ENCODE measurements around the gene COL25A1.
"Not testable (repeated sequence)": the region's sequence is repeated elsewhere in the genome, so short reads cannot be mapped to it uniquely, and the experiment has no call there.

Gene COL25A1

DNA sequence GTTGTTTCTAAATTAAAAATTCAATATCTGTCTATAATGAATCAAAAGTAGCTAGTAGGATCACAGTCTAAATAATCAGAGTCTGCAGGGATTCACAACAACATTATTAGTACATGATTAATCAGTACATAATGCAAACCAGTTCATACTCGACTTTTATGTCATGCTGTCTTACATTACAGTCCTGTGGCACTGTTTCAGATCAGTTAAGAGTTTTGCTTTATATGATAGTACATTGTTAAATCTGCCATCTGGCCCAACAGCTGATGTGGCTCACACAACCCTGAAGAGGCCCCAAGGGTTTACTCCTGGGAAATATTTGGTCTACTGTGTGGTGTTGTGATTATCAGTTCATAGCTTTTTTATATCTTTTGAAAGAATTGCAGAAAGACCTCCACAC is 292.5 kb downstream of the COL25A1 start:
- DNase-seq = no peak

DNA sequence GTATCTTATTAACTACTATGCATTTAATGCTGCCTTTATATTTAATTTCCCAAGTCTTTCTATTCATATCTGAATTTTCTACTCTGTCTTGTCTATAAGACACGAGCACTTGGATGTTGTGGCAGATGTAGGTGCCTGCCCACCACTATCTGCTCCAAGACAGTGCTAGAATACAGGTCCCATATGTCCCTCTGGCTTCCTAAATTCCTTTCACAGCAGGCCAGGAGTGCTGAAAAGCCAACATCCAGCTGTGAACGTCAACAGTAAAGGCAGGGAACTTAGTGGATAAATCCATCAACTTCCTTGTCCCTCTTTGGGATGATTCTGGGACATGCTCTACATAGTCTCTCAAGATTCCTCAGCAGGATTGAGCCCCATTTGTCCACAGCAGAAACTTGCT is 294.5 kb downstream of the COL25A1 start:
- no peak for DNase-seq

DNA sequence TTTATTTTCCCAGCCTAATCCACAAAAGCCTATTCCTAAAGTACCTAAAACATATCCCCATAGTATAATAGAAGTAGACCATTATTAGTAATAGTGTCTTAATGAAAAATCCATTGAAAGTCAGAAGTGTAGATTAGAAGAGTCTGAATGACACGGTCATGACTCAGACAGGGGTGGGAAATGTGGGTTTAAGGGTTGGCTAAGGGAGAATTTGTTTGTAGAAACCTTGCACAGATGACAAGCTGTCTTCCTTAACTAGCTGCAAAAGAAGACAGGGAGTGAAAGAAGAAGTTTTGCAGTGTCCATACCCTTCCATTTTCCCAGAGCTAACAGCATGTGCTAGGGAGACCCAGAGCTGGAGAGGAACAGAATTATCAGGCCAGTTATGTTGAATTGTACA is 296.9 kb downstream of the COL25A1 start:
- DNase-seq = no peak

DNA sequence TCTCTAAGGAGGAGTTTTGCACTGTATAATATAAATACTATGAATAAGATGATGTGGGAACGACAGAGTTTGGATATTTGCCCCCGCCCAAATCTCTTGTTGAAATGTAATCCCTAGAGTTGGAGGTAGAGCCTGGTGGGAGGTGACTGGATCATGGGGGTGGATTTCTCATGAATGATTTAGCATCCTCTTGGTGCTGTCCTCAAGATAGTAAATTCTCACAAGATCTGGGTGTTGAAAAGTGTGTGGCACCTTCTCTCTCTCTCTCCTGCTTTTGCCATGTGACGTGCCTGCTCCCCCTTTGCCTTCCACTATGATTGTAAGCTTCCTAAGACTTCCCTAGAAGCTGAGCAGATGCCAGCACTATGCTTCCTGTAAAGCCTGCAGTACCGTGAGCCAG is 298.0 kb downstream of the COL25A1 start:
- no peak for DNase-seq

DNA sequence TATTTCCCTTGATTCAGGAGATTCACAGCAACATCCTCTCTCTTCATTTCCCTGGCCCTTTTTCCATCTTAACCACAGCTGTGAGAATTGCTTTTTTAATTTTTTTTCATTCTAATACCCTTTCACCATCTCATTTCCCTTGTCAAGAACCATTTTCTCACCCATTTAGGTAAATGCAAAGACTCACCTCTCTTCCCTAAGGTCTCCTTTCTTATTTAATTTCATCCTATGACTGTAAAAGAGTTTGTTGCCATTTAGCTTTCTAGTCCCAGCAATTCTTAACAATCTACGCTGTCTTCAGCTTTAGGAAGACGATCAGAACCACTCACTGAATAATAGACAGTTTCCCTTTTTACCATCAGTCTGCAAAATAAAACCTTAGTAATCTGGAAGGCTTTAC is 298.5 kb downstream of the COL25A1 start:
- no peak for DNase-seq

DNA sequence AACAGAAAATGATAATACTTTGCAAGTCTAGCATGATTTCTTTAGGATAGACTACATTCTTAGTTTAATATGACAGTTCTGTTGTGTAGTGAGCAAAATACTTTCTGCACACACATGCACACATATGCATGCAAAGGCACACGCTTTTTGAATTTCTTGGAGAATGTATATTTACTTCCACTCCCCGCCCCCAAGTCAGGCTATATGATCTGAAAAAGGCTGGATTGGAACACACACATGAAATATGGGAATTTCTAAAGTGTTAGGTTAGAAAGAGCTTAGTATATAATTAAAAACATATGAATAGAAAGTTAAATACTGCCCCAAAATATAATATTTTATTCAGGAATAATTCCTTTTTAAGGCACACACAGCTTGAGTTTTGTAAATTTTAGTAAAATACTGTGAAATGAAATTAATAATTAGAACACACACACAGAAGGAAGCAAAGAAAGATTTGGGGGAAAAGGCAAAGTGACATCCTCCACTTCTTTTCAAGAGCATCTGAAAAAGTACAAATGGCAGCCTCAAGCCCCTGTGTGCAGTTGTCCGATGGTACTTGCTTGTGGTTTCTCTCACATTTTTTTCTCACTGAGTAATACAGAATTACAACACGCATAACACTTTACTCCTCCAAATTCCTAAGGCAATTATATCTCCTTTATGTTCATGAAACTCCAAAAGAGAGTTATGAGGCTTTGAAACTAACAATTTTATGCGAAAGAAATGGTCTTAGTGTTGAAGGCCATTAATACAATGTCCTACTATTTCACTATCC is 310.7 kb downstream of the COL25A1 start:
- no peak for DNase-seq

DNA sequence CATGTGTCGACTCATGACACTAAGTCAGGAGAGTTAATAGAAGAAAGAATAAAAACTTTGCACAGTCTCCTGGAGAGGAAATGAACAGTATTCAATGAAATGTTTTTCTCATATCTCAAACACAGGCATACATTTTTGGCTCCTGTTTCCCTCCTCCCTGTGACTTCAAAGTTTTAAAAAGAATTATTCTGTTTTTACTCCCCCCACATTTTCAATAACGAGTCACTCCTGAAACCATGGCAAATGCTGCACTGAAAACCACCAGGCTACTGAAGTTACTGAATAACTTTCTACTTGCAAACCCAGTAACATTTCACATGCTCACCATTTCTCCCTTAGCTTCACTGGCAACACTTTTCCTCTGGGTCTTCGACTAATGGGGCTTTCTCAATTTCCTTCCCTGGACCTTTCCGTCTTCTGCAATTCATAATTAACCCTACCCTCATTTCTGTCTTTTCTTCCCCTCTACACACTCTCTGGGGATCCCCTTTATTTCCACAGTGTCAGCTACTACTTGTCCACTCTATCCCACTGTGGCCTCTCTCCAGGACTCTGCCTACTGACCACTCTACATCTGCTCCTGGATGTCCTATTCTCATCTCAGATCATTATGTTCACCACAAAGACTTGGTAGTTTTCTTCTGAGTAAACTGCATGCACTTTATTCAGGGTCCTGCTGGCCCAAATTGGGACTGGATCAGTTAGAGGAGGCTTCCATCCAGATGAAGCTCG is 313.8 kb downstream of the COL25A1 start:
- DNase-seq = no peak

DNA sequence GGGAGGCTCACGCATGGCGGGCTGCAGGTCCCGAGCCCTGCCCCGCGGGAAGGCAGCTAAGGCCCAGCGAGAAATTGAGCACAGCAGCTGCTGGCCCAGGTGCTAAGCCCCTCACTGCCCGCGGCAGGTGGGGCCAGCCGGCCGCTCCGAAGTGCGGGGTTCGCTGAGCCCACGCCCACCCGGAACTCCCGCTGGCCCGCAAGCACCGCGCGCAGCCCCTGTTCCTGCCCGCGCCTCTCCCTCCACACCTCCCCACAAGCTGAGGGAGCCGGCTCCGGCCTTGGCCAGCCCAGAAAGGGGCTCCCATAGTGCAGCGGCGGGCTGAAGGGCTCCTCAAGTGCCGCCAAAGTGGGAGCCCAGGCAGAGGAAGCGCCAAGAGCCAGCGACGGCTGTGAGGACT is 318.0 kb downstream of the COL25A1 start:
- not testable (repeated sequence) for DNase-seq

DNA sequence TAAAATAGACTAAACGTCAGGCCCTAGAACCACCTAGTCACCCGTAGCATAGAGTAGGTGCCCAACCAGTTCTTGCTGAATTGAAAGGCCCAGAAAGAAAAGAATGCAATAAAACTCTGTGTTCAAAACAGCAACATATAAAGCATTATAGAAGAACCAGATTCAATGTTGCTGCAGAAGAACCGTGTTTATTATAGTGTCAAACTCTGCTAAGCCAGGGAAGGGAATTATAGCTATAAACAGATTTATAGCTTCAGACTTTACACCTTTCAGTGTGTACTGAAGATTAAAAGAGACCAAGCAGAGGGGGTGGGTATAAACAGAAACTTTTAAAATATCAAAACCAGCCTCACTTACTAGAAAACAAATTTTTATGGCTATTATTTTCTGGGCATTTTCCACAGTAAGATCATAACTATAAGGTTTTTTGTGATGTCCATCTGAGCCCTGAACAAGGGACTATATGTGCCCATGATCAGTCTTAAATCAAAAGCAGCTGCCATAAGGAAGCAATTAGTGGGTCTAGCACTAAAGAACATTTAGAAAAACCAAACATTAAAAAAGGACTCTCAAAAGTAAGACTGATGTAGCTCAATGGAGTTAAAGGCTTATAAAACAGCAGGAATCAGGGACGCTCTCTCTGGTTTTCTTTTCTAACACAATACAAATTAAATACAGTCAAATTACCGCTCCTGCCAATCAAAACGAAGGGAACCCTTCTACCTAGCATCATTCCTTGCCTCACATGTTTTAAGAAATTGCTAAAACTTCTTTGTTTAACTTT is 319.9 kb downstream of the COL25A1 start:
- no peak for DNase-seq

DNA sequence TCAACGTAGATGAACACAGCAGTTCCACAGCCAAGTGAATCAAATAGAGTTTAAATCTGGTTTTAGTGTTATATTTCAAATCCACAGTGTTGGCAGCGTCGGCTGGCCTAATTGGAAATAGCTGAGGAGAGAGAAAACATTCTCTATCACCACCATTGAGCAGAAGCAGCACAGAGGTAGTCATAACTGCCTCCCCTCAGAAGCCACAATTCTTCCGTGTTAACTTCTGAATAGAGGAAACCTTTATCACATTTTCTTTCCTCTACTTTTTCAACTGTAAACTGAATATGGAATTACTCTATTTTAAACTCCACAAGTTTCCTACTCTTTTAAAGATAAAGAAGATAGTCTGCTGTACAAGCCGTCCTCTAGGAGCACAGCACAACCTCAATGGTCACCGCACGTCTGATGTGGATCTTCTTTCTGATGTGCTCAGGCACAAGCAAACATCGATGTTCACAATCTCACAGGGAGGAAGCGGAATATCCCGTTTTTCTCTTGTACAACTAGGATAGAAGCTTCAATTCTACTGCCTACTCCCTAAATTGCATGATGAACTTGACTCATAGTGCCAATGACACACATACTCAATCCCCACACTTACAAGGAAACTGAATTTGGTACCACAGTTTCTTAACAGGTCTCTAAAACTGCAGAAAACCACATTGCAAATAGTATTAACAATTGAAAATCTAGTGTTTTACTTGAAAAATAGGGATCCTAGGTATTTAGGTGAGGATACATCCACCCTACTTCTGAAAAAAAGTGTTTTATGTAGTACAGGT is 321.8 kb downstream of the COL25A1 start:
- DNase-seq = no peak

DNA sequence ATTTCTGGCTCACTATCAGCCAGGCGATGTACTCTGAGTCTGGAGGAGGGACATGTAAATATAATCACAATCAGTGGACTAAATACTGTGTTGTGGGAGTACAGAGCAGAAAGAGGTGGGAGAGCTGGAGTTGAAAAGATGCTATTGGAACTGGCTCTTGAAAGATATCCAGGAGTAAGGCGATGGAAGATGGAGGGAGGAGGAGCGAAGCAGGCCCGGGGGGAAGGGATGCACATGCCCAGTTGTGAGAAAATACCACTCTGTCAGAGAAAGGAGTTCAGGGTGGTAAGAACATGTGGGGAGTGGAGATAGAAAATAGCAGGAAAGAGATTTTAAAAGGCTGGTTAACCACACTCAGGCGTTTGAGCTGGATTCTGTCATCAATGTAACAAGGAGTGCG is 322.7 kb downstream of the COL25A1 start:
- DNase-seq = no peak

DNA sequence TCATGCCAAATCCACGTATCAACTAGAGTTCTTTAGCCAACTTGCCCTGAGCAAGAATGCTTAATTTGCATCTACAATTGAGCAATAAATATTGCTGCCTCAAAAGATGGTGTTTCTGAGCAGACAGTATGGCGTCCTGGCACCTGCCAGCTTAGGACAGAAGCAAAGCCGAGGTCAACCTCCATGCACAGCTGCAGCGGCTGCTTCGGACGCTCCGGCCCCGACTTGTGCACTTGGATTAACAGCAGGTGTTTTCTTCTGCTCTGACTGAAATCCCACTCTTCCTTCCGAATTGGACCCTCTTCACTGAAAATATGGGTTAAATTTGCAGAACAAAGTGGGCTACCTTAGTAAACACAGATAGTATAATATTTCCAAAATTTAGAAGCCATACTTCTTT is 324.4 kb downstream of the COL25A1 start:
- DNase-seq = no peak

DNA sequence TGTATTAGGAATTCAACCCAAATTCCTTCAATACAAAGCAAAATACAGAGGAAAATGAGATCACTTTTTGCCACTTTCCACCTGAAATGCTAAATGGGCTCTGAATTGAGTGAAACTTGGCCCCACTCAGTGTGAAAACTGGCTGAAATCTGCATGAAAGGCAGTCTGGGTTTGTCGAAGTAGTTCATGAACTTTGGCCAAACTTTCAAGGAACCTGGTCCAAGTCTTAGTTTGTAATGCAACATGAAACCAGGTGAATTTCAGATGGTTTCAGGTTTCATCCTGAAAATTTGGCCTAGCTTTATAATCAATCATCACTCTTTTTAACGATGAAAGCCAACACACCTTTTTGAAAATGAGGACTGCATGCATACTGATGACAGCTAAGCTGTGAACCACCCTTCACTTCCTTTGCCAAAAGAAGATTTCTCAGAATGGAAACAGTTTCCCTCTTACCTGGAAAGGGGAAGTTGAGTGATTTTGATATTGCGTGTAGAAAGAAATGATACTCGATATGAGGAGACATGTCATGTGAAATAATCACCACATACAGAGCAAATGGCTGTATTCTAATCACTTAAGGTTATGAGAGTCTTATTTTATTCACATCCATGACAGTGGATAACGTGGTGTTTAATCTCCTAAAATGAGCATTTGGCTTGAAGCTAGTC is 329.7 kb downstream of the COL25A1 start:
- DNase-seq = no peak

DNA sequence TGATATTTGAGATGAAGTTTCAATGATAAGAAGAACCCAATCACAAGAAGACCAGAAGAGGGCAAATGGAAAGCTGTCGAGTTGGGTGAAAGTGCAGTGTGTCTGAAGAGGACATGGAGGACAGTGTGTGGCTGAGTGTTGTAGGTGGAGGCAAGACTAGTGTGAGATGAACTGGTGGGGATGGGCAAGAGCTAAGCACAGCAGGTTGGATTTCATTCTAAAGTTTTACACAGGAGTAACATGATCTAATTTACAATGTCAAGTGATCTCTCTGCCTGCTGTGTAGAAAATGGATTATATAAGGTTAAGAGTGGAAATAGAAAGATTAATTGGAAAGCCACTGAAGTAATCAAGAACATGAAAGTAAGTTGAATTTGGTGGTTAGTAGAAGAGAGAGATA is 331.0 kb downstream of the COL25A1 start:
- no peak for DNase-seq

DNA sequence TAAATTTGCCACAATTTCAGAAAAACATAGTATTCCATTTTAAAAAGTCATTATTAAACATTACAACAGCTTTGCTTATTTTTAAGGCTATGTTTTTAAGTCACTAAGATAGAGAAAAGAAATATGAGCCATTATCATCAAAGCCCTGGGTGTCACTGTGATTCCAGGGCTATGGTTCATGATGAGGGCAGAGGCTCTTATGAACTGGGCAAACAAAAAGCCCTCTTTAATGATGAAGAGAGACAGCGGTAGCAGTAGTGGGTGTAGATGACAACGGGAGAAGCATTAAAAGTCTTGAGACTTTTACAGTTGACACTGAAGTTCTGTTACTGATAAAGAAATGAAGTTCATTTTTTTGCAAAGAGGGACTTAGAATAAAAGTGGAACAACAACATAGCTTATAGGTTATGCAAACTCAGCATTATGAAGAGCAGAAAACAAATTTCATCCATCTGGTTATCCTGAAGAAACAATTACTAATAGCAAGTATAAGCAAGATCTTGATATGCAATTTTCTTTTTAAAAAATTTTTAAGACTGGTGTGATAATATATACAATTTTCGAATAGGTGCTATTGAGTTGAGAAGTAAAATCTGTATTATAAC is 336.9 kb downstream of the COL25A1 start:
- no peak for DNase-seq

DNA sequence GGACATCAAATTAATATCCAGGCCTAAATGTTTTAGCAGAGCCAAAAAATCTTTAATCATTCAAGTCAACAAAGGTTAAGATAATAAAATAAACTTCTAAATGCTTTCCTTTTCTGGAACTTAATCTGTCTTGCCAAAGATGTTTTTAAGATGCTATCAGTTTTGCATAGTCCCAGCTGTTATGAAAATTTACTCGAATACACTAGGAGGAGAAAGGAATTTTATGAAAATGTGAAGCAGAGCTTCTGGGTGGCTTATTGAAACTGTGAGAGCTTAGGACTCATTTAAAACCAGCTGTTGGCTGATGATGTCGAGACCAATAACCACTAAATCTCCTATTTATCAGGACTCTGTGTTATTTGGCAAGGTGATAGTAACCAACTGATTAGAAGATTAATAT is 337.4 kb downstream of the COL25A1 start:
- DNase-seq = no peak

DNA sequence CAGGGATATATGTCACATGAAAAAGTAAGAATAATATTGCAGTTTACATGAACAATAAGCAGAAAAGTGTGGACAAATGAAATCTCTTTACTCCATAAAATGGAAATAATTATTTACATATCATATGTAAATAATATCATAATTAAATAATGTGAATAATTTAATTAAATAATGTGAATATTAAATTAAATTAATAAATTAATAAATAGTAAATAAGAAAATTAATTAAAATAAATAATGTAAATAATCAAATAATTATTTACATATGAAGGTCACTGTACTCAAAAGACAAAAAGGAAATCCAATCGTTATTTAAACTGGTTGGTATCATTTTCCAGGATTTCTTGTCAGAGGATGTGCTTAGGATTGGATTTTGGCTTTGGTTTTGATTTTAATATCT is 338.5 kb downstream of the COL25A1 start:
- DNase-seq = no peak

DNA sequence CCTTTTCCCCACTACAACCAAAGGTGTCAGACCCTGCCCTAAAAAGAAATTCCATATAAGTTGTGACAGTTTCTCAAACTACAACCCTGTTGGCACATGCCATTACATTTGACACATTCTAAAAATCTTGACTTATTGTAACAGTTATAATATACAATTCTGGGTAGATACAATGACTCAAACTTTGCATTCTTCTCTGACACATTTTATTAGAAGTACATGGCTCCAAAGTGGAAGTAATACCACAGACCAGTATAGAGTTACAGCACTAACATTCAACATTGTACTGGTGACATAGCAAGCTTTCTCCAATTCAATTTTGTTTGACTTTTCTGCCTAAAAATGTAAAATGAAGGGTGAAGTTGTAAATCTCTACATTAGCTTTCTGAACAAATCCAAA is 343.0 kb downstream of the COL25A1 start:
- DNase-seq = no peak

DNA sequence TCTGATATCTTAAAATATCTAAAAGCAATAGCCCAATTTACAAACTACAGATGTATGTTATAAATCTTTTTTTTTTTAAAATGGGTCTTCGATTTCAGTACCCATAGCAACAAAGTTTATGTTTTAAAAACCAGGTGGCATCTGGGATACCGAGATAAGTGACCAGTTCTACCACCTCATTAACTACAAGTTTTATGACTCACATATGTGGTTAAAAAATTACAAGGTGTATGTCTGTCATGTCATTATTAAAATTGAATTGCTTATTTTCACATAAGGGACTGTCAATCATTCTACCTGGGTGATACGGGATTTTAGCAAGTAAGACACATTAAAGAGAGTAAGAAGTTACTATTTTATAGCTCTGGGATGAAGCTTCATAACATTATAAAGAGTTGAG is 347.6 kb downstream of the COL25A1 start:
- DNase-seq = no peak

DNA sequence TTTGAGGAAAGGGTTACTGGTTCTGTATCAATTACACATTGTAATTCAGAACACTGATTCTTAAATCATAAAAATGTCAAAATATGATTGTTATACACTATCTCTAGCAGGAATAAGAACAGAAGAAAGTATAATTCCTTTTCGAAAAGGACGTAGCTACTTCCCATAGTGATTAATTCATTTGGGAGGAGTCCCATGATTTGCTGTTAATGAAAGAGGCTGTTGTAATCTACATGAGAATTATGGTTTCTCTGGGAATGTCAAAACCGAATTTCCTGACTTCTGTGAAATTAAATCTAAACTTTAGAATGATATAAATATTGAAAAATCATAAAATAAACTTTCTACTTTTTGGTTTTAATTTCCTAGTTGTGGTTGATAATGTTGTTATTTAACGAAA is 348.5 kb downstream of the COL25A1 start:
- no peak for DNase-seq

DNA sequence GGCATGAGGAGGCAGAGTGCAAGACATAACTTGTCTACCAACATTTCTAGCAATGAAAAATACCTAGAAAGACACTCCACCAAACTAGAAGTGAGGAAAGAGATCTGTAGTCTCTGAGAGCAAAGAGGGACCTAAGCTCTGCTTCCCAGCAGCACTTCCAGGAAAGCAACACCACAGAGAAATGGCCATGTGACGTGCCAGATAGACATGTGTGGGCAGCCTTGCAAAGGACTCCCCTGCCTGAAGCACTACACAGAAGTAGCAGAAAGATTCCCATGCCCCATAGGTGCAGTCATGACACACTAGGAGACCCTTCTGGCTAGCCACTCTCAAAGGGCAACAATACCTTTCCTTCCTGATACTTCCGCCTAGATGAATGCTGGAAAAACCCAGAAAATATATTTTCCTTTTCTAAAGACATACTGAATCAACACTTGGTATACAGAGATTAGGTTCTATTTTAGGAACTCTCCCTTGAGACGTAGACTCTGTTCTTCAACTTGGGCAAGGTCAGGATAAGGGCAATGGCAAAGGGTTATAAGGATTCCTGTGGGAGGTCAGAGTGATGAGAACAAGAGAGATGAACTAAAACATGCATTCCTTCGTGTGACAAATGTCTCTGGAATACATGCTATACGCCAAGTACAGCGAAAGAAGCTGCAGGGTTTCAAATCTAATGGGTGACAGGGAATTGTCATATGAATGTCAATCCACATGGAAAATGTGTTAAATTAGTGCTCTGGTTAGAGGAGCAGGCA is 352.1 kb downstream of the COL25A1 start:
- DNase-seq = no peak

All from CD4-positive, alpha-beta T cell treated with Interleukin-6 for 4 hours (primary cell).